T47D (cell line): ENCODE results near the gene CUTC.

Experiments used
- DNase-seq, 2 experiments: peaks; one replicate each; pipeline versions ENCODE4 v3.0.0 to v3.0.0-alpha.2; 2011 to 2012; ENCODE audit warnings: low read depth in 1 of 2, low spot score in 1 of 2
- JUND ChIP-seq: IDR thresholded peaks from 2 replicates; pipeline ENCODE4 v1.6.1; 2012; ENCODE audit warnings: low read depth
- in situ Hi-C: cut with HindIII; loops from 2 replicates; pipeline ENCODE4 v1.10.0; 2016; ENCODE audit warnings: low sequenced_read_pairs, low pct_unique_long_range_greater_than_20kb

Gene CUTC

DNA sequence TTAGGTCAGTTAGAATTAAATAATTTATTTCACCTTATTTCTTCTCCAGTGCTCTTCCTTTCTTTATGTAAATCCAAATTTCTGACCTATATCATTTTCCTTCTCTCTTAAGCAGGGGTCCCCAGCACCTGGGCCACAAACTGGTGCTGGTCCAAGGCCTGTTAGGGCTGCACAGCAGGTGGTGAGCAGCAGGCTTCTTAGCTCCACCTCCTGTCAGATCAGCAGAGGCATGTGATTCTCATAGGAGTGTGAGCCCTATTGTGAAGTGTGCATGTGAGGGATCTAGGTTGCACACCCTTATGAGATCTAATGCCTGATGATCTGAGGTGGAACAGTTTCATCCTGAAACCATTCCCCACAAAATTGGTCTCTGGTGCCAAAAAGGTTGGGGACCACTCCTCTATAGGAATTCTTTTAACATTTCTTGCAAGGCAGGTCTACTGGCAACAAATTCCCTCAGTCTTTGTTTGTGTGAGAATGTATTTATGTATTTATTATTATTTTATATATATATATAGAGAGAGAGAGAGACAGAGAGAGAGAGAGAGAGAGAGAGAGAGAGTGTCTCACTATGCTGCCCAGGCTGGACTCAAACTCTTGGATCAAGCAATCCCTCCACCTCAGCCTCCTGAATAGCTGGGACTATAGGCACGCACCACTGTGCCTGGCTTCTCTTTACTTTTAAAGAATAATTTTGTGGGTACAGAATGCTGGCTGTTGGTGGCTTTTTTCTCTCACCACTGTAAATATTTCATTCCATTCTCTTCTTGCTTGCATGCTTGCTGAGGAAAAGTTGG is 46.1 kb downstream of the CUTC start:
- in situ Hi-C loops: no loop called here
- peak in 1 of 2 experiments; percentile 46 for DNase-seq
- no peak for TF ChIP-seq JUND

GRCh38 chr10:99779335-99779734 is 47.3 kb downstream of the CUTC start:
- peak in 1 of 2 experiments; percentile 33 for DNase-seq
- in situ Hi-C loops: no loop called here
- TF ChIP-seq JUND: no peak

GRCh38 chr10:99781734-99782429 is 49.8 kb downstream of the CUTC start:
- no peak for DNase-seq
- TF ChIP-seq JUND: no peak
- in situ Hi-C loops: no loop called here

DNA sequence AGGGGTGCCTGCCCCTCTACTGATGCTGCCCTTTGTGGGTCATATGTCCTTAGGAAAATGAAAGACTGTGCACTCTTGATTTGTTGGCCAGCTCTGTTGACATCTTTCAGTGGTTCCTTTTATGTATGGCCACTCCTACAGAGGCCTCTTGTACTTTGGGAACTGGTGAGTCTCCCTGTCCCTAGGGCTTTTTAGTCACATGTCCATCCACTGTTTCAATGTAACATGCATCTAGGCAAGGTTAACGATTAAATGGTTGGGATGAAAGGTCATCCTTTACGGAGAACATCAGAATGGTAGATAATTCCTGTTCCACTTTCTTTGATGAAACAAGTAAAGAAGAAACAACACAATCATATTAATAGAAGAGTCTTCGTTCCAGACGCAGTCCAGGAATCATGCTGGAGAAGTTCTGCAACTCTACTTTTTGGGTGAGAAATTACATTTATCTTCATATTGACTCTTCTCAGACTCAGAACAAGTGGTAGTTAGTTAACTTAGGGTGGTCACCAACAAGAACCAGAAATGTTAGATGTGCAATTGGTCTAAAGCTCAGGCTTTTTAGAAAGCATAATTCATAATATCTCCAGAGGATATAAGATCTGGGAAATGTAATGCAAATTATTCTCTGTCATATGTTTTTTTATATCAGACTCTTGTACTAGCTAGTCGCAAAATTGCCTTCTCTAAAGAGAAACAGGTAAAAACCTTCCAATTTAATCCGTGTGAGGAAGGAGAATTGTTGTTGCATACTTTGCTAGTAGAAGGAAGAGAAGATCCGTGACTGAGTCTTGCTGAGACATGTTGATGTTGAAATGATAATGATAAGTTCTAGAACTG is 50.6 kb downstream of the CUTC start, which contains the start of gene ABCC2:
Gene ABCC2, plus strand, starts transcription at position 194 of the 840 bp plus-strand sequence. Its CDS starts 205 bp downstream, at position 399.
- no peak for DNase-seq
- in situ Hi-C loops: no loop called here
- TF ChIP-seq JUND: no peak

DNA sequence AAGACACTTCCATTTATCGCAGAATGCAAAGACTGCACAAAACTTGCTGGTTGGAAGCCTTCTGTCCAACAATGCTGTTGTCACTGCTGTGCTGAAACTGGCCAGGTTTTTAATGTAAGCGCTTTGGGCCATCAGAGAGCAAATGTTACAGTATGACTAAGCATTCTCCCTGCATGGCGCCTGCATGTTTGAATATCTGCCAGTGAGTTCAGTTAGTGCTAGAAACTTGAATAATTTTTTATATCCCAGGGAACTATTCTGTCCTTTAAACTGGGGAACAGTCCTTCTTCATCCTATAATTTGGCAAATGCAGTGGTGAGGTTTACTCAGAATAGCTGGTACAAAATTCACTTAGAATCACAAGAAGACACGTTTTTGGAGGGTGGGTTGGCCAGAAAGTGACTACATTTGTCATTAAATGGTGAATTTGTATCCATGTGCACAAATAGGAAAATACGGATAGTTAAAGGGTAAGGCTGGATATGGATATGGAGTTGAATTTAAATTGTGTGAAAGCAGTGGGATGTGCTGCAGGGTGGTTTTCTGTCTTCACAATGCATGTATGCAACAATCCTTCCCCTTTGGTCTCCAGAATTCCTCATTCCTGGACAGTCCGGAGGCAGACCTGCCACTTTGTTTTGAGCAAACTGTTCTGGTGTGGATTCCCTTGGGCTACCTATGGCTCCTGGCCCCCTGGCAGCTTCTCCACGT is 52.1 kb downstream of the CUTC start:
- no peak for TF ChIP-seq JUND
- peak in 1 of 2 experiments; percentile 55 for DNase-seq
- in situ Hi-C loops: no loop called here

DNA sequence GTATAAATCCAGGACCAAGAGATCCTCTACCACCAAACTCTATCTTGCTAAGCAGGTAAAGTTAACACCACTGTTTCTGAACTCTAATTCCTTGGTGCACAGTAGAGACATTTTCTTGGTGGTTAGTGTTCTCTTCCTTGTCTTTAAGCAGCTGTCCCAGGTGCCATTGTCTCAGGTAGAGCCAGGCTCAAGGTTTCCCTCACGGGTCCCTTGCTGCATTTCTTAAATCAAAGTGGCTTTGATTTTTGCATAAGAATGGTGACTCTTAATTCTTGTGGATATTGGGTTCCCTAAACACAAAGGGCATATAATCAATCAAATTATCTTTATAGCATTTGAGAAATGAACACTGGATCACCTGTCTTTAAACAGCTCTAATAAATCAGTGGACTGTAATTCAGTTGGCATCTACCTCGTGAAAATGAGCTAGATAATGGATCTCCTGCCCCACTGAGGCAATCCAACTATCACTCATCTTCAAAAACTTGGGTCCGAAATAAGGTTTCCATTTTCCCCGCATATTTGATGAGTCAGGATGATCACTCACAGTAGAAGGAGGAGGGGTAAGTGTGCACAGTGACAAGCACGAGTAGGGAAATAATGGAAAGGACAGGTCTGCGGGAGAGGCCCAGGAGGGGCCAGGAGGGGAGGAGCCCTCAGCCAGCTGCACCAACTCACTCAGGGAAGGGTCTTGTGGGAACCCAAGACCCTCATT is 52.9 kb downstream of the CUTC start:
- no peak for TF ChIP-seq JUND
- in situ Hi-C loops: no loop called here
- no peak for DNase-seq

DNA sequence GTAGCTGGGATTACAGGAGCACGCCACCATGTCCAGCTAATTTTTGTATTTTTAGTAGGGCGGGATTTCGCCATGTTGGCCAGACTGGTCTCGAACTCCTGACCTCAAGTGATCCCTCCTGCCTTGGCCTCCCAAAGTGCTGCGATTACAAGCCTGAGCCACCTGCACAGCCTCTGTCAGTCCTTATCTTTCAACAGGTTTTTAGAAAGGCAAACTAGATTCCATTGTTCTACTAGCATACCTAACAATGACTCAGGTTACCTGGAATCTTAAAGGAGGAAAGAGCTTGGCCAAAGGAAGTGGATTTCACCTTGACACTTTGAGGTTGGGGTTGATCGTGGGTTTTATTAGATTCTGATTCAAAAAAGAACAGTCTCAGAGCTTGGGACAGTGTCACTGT is 53.6 kb downstream of the CUTC start:
- in situ Hi-C loops: no loop called here
- no peak for DNase-seq
- TF ChIP-seq JUND: no peak

- in situ Hi-C loops: no loop called here
- no peak for DNase-seq
- TF ChIP-seq JUND: no peak
Observed at GRCh38 chr10:99787311-99787710, 55.3 kb downstream of the CUTC start.

DNA sequence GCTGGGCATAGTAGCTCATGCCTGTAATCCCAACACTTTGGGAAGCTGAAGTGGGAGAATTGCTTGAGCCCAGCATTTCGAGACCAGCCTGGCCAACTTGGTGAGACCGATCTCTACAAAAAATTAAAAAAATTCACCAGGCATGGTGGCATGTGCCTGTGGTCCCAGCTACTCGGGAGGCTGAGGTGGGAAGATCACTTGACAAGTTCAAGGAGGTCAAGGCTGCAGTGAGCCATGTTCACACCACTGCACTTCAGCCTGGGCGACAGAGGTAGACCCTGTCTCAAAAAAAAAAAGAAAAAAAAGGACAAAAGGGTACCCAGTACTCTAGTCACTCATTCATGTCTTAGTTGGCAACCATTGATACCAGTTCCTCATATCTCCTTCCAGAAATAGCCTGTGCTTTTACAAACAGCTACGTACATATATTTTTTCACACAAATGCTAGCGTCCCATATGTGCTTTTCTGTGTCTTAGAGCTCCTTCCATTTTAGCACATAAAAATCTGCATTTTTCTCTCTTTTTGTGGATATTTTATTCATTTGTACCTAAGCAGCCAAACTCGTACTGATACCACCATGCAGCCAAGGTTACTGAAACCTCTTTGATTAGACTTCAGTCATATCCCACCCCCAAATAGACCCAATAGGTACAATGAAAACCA is 55.9 kb downstream of the CUTC start:
- in situ Hi-C loops: no loop called here
- no peak for TF ChIP-seq JUND
- DNase-seq: no peak

- no peak for TF ChIP-seq JUND
- in situ Hi-C loops: no loop called here
- DNase-seq: peak in 1 of 2 experiments; percentile 28
Observed at GRCh38 chr10:99788598-99789256, 56.7 kb downstream of the CUTC start.

- no peak for DNase-seq
- in situ Hi-C loops: no loop called here
- no peak for TF ChIP-seq JUND
Observed at GRCh38 chr10:99791831-99792230, 59.8 kb downstream of the CUTC start.
